Ishikawa (cell line): ENCODE measurements around the gene MTG2.

Experiments used
- EP300 ChIP-seq: IDR thresholded peaks from 2 replicates; pipeline ENCODE4 v1.6.1; 2012; ENCODE audit warnings: borderline replicate concordance
- REST ChIP-seq: IDR thresholded peaks from 2 replicates; pipeline ENCODE4 v1.6.1; 2012; ENCODE audit warnings: low read depth, mild to moderate bottlenecking
- TAF1 ChIP-seq: IDR thresholded peaks from 2 replicates; pipeline ENCODE4 v1.6.1; 2012; ENCODE audit warnings: low read depth, mild to moderate bottlenecking

GRCh38 chr20:62143081-62143956 is 39.5 kb upstream of the MTG2 start, which contains the start of the genes PSMA7 and SS18L1:
- no peak for TF ChIP-seq REST
- peak; percentile 34; the same call in 1 of the 2 replicates for TF ChIP-seq TAF1
- no peak for TF ChIP-seq EP300
